ENCODE data around the gene TLE6.
"Not testable (repeated sequence)": the region's sequence is repeated elsewhere in the genome, so short reads cannot be mapped to it uniquely, and the experiment has no call there.

The TLE6 gene

GRCh38 chr19:2977001-2977745, at the start of gene TLE6:
TSS of gene TLE6 (plus strand) at chr19:2977564. CDS start at chr19:2978234, 670 bp downstream.
- peak; percentile 74 for DNase-seq

- no peak for DNase-seq
Measured at GRCh38 chr19:2933490-2933910, 43.9 kb upstream of the TLE6 start.

- DNase-seq: not testable (repeated sequence)
Measured at GRCh38 chr19:2935863-2936262, 41.5 kb upstream of the TLE6 start.

DNA sequence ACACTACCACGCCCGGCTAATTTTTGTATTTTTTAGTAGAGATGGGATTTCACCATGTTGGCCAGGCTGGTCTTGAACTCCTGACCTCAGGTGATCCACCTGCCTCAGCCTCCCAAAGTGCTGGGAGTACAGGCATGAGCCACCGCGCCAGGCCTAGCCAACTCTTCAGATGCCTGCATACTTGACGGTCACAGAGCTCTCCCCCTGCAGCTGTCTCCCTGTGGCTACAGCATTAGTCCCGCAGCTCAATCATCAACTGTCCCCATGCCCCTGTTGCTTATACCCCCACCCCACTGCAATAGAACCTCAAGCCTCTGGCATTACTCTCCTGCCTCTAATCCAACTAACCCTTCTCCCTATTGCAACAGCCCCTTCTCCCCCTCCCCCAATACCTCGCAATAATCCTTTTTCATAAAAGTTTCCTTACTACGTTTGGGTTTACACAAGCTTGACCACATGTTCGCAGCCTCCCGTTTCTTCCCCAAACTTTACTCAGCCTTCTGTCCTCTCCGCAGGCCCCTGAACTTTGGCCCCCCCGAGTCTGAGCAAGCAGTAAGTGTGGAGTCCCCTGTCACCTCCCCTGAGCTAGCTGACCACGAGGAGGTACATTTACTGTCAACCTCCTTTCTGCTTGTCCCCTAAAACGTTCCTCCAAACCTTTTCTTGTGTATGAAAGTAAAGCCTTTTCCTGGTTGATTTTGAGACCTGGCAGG, 34.3 kb upstream of the TLE6 start:
- DNase-seq: no peak

DNA sequence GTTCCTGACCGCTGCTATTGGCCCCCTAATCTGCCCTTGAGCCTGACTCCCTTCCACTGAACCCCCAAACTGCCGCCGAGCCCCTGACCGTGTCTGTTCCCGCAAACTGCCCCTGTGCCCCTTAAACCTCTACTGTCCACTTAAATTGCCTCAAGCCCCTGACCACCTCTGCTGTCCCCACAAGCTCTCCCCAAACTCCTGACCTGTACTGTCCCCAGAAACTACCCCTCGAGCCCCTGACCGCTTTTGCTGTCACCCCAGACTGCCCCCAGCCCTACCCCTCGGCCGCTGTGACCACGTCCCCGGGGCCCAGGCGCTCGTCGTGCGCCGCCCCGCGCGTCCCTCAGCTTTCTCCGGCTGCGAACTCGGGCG, 33.0 kb upstream of the TLE6 start:
- DNase-seq: no peak

GRCh38 chr19:2944775-2945574, 32.4 kb upstream of the TLE6 start, which contains the start of gene ZNF77:
TSS of gene ZNF77 (minus strand) at chr19:2944971. CDS start at chr19:2944840, 131 bp downstream.
- DNase-seq: peak; percentile 98

DNA sequence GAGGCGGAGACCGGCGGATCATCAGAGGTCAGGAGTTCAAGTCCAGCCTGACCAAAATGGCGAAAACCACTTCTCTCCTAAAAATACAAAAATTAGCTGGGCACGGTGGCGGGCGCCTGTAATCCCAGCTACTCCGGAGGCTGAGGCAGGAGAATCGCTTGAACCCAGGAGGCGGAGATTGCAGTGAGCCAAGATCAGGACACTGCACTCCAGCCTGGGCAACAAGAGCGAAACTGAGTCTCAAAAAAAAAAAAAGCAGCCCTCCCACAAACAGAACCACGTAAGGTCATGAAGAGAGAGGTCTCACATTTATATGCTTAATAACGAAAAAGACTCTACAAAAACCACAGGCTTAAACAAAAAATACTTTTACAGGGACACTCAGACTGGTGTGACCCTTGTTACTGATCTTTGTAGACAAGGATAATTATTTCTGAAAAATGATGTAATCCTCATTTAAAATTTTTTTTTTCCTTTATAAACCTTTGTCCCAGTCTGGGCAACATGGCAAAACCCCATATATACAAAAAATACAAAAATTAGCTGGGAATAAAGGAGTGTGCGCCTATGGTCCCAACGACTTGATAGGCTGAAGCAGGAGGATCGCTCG, 31.7 kb upstream of the TLE6 start:
- DNase-seq: no peak

DNA sequence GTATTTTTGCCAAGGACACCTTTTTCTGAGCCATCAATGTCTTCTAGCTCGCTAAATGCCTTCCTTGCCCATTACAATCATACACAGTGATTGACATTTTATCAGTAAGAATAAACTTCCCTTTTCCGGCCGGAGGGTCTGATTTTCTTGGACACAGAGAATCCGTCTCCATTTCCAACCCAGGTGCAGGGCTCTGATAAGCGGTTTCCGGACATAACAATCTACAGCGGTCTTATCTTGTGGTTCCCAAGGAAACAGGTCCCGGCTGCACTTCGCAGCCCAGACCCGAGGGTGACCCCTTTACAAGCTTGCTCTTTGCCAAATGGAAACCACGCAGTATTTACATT, 27.5 kb upstream of the TLE6 start:
- DNase-seq: peak; percentile 52

- peak; percentile 98 for DNase-seq
Measured at GRCh38 chr19:2950286-2951124, 26.9 kb upstream of the TLE6 start.

DNA sequence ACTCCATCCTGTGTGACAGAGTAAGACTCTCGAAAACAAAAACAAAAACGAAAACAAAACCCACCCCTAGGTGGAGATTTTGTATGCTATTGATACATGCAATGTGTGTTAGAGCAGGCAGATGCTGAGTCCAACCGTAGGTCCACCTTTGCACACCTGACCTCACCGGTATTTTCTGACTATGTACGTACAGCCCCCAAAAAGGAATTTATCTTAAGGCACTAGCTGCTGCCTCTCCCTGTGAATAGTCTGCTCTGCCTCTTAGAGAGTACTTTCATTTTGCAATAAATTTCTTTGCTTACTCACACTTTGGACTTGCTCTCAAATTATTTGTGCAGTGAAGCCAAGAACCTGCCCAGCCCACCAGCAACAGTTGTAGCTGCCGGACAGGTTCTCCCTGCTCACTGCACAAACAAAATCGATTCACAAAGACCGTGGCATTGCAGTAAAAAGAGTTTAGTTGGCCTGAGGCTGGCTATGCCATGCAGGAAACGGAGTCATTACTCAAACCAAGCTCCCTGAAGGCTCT, 24.3 kb upstream of the TLE6 start:
- DNase-seq: no peak

- no peak for DNase-seq
Measured at GRCh38 chr19:2957160-2957559, 20.2 kb upstream of the TLE6 start.

DNA sequence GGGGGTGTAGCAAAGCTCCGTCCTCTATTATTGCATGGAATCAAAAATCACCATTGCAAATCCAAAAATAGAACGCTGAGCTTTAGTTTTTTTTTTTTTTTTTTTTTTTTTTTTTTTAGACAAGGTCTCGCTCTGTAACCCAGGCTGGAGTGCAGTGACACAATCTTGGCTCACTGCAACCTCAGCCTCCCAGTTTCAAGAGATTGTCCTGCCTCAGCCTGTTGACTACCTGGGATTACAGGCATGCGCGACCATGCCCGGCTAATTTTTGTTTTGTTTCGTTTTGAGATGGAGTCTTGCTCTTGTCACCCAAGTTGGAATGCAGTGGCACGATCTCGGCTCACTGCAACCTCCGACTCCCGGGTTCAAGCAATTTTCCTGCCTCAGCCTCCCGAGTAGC, 17.2 kb upstream of the TLE6 start:
- no peak for DNase-seq

DNA sequence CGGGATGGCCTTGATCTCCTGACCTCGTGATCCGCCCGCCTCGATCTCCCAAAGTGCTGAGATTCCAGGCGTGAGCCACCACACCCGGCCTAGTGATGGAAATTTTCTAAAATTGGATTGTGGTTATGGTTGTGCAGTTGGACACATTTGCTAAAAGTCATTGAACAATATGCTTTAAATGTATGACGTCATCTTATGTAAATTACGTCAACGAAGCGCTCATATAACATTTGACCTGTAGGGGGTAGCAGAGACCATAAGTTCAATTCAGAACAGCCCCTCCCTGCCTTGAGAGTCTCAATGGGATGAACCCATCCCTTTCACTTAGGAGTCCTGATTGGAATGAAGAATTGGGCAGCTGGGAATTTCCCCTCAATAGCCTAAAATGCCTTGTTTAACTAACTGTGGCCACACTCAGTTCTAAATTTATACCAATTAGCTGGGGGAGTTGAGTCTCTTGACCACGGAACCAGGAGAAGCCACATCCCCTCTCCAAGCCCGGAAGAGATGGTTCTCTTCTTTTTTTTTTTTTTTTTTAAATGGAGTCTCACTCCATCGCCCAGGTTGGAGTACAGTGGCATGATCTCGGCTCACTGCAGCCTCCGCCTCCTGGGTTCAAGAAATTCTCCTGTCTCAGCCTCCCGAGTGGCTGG, 15.2 kb upstream of the TLE6 start:
- peak; percentile 68 for DNase-seq

DNA sequence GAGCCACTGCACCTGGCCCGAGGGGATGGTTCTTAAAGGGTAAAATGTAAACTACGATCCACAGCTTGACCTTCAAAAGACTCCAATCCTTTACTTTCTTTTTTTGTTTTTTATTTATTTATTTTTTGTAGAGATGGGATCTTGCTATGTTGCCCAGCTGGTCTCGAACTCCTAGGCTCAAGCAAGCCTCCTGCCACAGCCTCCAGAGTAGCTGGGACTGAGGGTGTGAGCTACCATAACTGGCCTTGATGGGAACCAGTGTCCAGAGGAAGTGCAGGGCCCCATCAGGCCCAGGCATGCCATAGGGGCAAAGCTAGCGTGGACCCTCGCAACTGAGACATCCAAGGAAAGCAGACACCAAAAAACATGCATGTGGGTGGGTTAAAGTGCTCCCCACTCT, 14.2 kb upstream of the TLE6 start:
- DNase-seq: no peak

GRCh38 chr19:2963631-2964030, 13.7 kb upstream of the TLE6 start:
- DNase-seq: not testable (repeated sequence)

DNA sequence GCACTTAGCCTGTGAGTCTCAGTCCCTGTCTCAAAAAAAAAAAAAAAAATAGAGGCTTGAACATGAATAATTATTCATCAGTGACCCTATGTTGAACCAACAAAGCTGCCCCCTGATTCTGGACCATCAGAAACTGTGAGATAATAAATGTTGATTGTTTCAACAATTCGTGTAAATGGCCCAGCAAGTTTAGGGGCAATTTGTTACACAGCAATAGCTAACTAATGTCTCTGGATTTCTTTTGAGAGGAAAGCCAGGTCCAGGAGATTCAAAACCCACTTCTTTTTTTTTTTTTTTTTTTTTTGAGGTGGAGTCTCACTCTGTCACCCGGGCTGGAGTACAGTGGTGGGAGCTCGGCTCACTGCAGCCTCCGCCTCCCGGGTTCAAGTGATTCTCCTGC, 12.5 kb upstream of the TLE6 start:
- DNase-seq: no peak

DNA sequence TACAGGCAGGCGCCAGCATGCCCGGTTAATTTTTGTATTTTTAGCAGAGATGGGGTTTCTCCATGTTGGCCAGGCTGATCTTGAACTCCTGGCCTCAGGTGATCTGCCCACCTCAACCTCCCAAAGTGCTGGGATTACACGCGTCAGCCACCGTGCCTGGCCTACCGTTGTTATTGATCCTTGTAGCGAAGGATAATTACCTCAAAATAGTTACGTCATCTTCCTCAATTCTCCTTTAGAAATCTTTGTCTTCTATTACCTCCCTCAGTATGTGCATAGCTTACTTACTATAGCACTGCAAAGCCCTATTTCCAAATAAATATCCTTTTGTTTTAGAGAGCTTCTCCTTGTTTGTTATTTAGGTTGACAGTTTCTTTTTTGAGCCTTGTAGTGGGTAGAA, 9.4 kb upstream of the TLE6 start:
- DNase-seq: no peak

DNA sequence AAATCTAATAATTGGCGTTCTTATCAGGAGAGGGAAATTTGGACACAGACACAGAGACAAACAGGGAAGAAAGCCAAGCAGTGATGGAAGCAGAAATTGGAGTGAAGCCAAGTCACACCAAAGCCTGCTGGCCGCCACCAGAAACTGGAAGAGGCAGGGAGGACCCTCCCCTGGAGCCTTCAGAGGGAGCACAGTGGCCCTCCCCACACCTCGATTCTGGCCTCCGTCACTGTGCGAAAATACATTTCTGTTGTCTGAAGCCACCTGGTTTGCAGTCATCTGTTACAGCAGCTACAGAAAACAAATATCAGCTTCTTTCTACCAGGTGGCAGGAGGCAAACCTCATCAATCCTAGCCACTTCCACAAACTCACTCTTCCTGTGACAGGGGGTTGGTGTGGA, 8.3 kb upstream of the TLE6 start:
- DNase-seq: peak; percentile 96

DNA sequence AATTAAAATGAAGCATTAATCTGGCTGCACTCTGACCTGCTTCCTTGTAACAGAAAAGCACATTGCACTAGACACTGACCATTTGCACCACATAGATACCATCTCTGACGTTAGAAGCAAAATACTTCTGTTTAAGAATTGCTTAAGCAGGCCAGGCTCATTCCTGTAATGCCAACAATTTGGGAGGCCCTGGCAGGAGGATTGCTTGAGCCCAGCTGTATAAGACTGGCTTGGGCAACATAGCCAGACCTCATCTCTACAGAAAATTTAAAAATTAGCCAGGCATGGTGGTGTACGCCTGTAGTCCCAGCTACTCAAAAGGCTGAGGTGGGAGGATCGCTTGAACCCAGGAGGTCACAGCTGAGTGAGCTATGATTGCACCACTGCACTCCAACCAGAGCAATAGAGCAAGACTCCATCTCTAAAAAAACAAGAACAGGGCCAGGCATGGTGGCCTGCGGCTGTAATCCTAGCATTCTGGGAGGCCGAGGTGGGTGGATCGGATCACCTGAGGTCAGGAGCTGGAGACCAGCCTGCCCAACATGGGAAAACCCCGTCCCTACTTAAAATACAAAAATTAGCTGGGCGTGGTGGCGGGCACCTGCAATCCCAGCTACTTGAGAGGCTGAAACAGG, 7.0 kb upstream of the TLE6 start:
- peak; percentile 56 for DNase-seq

GRCh38 chr19:2973229-2973628, 4.1 kb upstream of the TLE6 start:
- no peak for DNase-seq
